ENCODE measurements around the gene EPS15.

GRCh38 chr1:51488372-51489050, 30.6 kb downstream of the EPS15 start:
- TF ChIP-seq CTCF (IDR thresholded peaks at IDR 0.05; ENCODE audit: low read length) (no peak), EZH2 (IDR thresholded peaks at IDR 0.05; ENCODE audit: borderline replicate concordance, low read length) (no peak)
